Aorta (tissue), 5 donors: ENCODE results near the gene SERTAD3. TPM values are rescaled to one million over a fixed set of nuclear protein-coding genes. Genes with fewer than 3 reads are reported as not detected.

Experiments
- ATAC-seq: fragments of 200-7000 bp; cut with Tn5 transposase; one replicate; pipeline ENCODE4 v1.9.1; 2022; ENCODE audit warnings: moderate library complexity; ENCODE audit not compliant: low FRiP score
- DNase-seq, 2 donors: peaks; one replicate each; pipeline ENCODE4 v3.0.0-alpha.2; 2020
- H3K27ac ChIP-seq, 2 donors: one replicate each; pipeline ENCODE4 v1.5.1; 2013; ENCODE audit warnings: low read length in 2 of 2, mild to moderate bottlenecking in 2 of 2, moderate library complexity in 2 of 2, control low read depth in 1 of 2, inconsistent platforms in 1 of 2, low read depth in 1 of 2
- H3K27me3 ChIP-seq, 2 donors: one replicate each; pipeline ENCODE4 v1.6.1; 2013; ENCODE audit warnings: control low read depth in 1 of 2, low read length in 1 of 2, mild to moderate bottlenecking in 1 of 2, moderate library complexity in 1 of 2; ENCODE audit not compliant: insufficient read depth in 2 of 2, control insufficient read depth in 1 of 2
- H3K36me3 ChIP-seq, 2 donors: one replicate each; pipeline ENCODE4 v1.6.1; 2013; ENCODE audit warnings: control low read depth in 1 of 2, low read length in 1 of 2, mild to moderate bottlenecking in 1 of 2; ENCODE audit not compliant: insufficient read depth in 2 of 2, control insufficient read depth in 1 of 2
- H3K4me1 ChIP-seq, 2 donors: one replicate each; pipeline ENCODE4 v1.6.1; 2013; ENCODE audit warnings: low read length in 2 of 2, control low read depth in 1 of 2, mild to moderate bottlenecking in 1 of 2, moderate library complexity in 1 of 2; ENCODE audit not compliant: insufficient read depth in 2 of 2, control insufficient read depth in 1 of 2
- H3K4me3 ChIP-seq, 2 donors: one replicate each; pipeline ENCODE4 v1.5.1; 2013; ENCODE audit warnings: low read length in 2 of 2, control low read depth in 1 of 2, mild to moderate bottlenecking in 1 of 2
- H3K9me3 ChIP-seq: one replicate; pipeline ENCODE4 v1.6.1; 2013; ENCODE audit warnings: mild to moderate bottlenecking, low read length; ENCODE audit not compliant: control insufficient read depth
- WGBS, 2 donors: extraction: QIAGEN DNeasy Blood & Tissue Kit; methylation state at CpG; one replicate each; pipeline ENCODE4 v1.1.7; 2013; 5-methylcytosine and 5-hydroxymethylcytosine counted together
- intact Hi-C, 2 donors: fragments of 100-400 bp; cut with DNase I; formaldehyde crosslinking; loops; one replicate each; pipeline versions ENCODE4 v1.14.2 to v1.15.0; 2022
- polyA plus RNA-seq, 2 donors: library from polyadenylated mRNA; stranded (reverse); fragments of 200-250 nt; gene quantifications; one replicate each; pipeline ENCODE4 v1.2.3, GENCODE V29; 2013
- total RNA-seq, 2 donors: library from RNA; stranded (reverse); fragmentation: NEBNext Ultra II Directional; extraction: Animal tissue kit (Norgen Biotek cat#: 25700); gene quantifications; one replicate each; pipeline ENCODE4 v1.2.1, GENCODE V29; 2021
- donor health status: healthy with polysubstance abuse.
- donor health status: Bipolar disorder and iron deficiency.
- donor health status: DM: no; HTN: no; CAD: no.
- donor health status: DM: no; HTN: no; CAD: no.
- donor health status: DM: yes; HTN: yes; CAD: no.

Gene SERTAD3
- total and polyA plus RNA-seq, 4 donors = 25.0 to 46.3 (median 31.7) TPM

GRCh38 chr19:40471111-40471510 lies 27.0 kb upstream of the SERTAD3 start:
- no peak for ATAC-seq
- no peak overlapping the region for H3K4me3 ChIP-seq
- H3K27me3 ChIP-seq = no peaks in the 10 kb centered on the region
- H3K4me1 ChIP-seq = no peaks in the 10 kb centered on the region
- H3K9me3 ChIP-seq = no peaks in the 10 kb centered on the region
- no peaks in the 10 kb centered on the region for H3K36me3 ChIP-seq
- H3K27ac ChIP-seq = no peak overlapping the region
- intact Hi-C loops = no loop called here
- no peak for DNase-seq
- 94 to 98% methylated on average over 3 of the region's 3 CpGs for WGBS, 2 donors

GRCh38 chr19:40469011-40469410 lies 24.9 kb upstream of the SERTAD3 start:
- Histone ChIP-seq H3K4me1 (peaks cover 0 to 3% of the 10 kb centered on the region in 2 donors), H3K27ac (no peak overlapping the region), H3K9me3 (no peaks in the 10 kb centered on the region), H3K4me3 (no peak overlapping the region), H3K27me3 (no peaks in the 10 kb centered on the region), H3K36me3 (no peaks in the 10 kb centered on the region)
- ATAC-seq (no peak), DNase-seq (no peak)
- 95 to 96% methylated on average over 6 of the region's 6 CpGs for WGBS, 2 donors
- intact Hi-C loops = loop anchor here (10.0 kb wide), 3 partner anchors 126 to 166 kb away; partner anchors contain the start of gene LTBP4 (in 1 of the 2)

- intact Hi-C loops = loop anchor here (10.0 kb wide), 3 partner anchors 128 to 168 kb away; partner anchors contain the start of gene LTBP4 (in 1 of the 2)
- Histone ChIP-seq H3K36me3 (no peaks in the 10 kb centered on the region), H3K27ac (peak within 1 kb of the TSS in 1 of 2 donors; percentile 42), H3K27me3 (no peaks in the 10 kb centered on the region), H3K4me3 (peak within 1 kb of the TSS; percentile 42 to 55), H3K4me1 (peaks cover 0 to 3% of the 10 kb centered on the region in 2 donors), H3K9me3 (no peaks in the 10 kb centered on the region)
- WGBS, 2 donors = 5% methylated on average over 32 to 87 of the region's 87 CpGs
- no peak for DNase-seq
- ATAC-seq = no peak
Measured at GRCh38 chr19:40466985-40467734, 23.0 kb upstream of the SERTAD3 start, which contains the start of gene SPTBN4. Gene SPTBN4 (plus strand): TSS chr19:40467001. CDS start chr19:40472622, 5,621 bp downstream.

GRCh38 chr19:40466219-40466984 lies 22.3 kb upstream of the SERTAD3 start:
- 13% methylated on average over 28 to 48 of the region's 48 CpGs for WGBS, 2 donors
- peak overlapping the region in 1 of 2 donors; percentile 42 for H3K27ac ChIP-seq
- H3K27me3 ChIP-seq = no peaks in the 10 kb centered on the region
- no peaks in the 10 kb centered on the region for H3K36me3 ChIP-seq
- ATAC-seq (no peak), DNase-seq (peak; percentile 70 to 84)
- H3K9me3 ChIP-seq = no peaks in the 10 kb centered on the region
- peaks cover 0 to 3% of the 10 kb centered on the region in 2 donors for H3K4me1 ChIP-seq
- intact Hi-C loops = loop anchor here (10.0 kb wide), 3 partner anchors 128 to 168 kb away; partner anchors contain the start of gene LTBP4 (in 1 of the 2)
- H3K4me3 ChIP-seq = peak overlapping the region; percentile 42 to 55

GRCh38 chr19:40465557-40466218 lies 21.6 kb upstream of the SERTAD3 start, which contains the start of gene BLVRB:
Gene BLVRB (minus strand): TSS chr19:40465745. CDS start chr19:40465688, 57 bp downstream.
- intact Hi-C loops = loop anchor here (2.0 to 10.0 kb wide), 4 partner anchors 21 to 169 kb away; partner anchors contain the start of genes LTBP4 (in 1 of the 2) and SERTAD3 (in 1 of the 2)
- H3K36me3 ChIP-seq = no peaks in the 10 kb centered on the region
- no peaks in the 10 kb centered on the region for H3K9me3 ChIP-seq
- DNase-seq = peak; percentile 100
- peak within 1 kb of the TSS; percentile 46 to 57 for H3K4me3 ChIP-seq
- peak within 1 kb of the TSS; percentile 52 to 56 for H3K27ac ChIP-seq
- ATAC-seq = peak; percentile 98
- H3K27me3 ChIP-seq = no peaks in the 10 kb centered on the region
- peaks cover 0 to 3% of the 10 kb centered on the region in 2 donors for H3K4me1 ChIP-seq
- WGBS, 2 donors = 0 to 1% methylated on average over 50 to 54 of the region's 54 CpGs

- no peaks in the 10 kb centered on the region for H3K36me3 ChIP-seq
- peaks cover 0 to 3% of the 10 kb centered on the region in 2 donors for H3K4me1 ChIP-seq
- H3K9me3 ChIP-seq = no peaks in the 10 kb centered on the region
- WGBS, 2 donors = 11 to 12% methylated on average over 11 of the region's 11 CpGs
- peak; percentile 51 for ATAC-seq
- intact Hi-C loops = loop anchor here (2.0 to 10.0 kb wide), 4 partner anchors 20 to 170 kb away; partner anchors contain the start of genes LTBP4 (in 1 of the 2) and SERTAD3 (in 1 of the 2)
- peak overlapping the region; percentile 52 to 56 for H3K27ac ChIP-seq
- DNase-seq = no peak
- peak overlapping the region; percentile 46 to 57 for H3K4me3 ChIP-seq
- no peaks in the 10 kb centered on the region for H3K27me3 ChIP-seq
Measured at GRCh38 chr19:40465025-40465556, 21.0 kb upstream of the SERTAD3 start.

GRCh38 chr19:40464059-40465024 lies 20.2 kb upstream of the SERTAD3 start:
- peak; percentile 92 to 95 for DNase-seq
- intact Hi-C loops = loop anchor here (2.0 to 10.0 kb wide), 4 partner anchors 20 to 170 kb away; partner anchors contain the start of genes LTBP4 (in 1 of the 2) and SERTAD3 (in 1 of the 2)
- H3K27ac ChIP-seq = peak overlapping the region; percentile 52 to 56
- WGBS, 2 donors = 20 to 23% methylated on average over 11 of the region's 11 CpGs
- peak overlapping the region; percentile 46 to 57 for H3K4me3 ChIP-seq
- peak; percentile 62 for ATAC-seq
- H3K9me3 ChIP-seq = no peaks in the 10 kb centered on the region
- peaks cover 0 to 3% of the 10 kb centered on the region in 2 donors for H3K4me1 ChIP-seq
- no peaks in the 10 kb centered on the region for H3K36me3 ChIP-seq
- H3K27me3 ChIP-seq = no peaks in the 10 kb centered on the region
